Ovary (tissue), 3 donors: ENCODE measurements around the gene RNH1.

Source experiments
- CTCF ChIP-seq, 3 donors: fragments of 450-650 bp in 2 of 3; fragments of 200-600 bp in 1 of 3; IDR thresholded peaks; one replicate each; pipeline versions ENCODE4 v1.5.1 to v1.8.0; 2016 to 2022; ENCODE audit warnings: antibody characterized with exemption in 3 of 3, mild to moderate bottlenecking in 1 of 3
- POLR2A ChIP-seq: fragments of 450-650 bp; IDR thresholded peaks from one replicate; pipeline ENCODE4 v1.6.1; 2017; ENCODE audit warnings: antibody characterized with exemption, mild to moderate bottlenecking, moderate library complexity
- donor health status: DM: no; HTN: no; CAD: no.

- TF ChIP-seq POLR2A (no peak), CTCF (IDR thresholded peaks at IDR 0.05) (no peak)
These were observed 27.7 kb downstream of the RNH1 start for GRCh38 chr11:479311-479710.
